Upper lobe of right lung (tissue), 1 donor: ENCODE measurements around the gene C8A. TPM values are rescaled to one million over a fixed set of nuclear protein-coding genes. Genes with fewer than 3 reads are reported as not detected.
A peak's percentile ranks its signal among the peaks of the same experiment; 100 is the strongest.

ENCODE experiments used
- ATAC-seq: fragments of 200-7000 bp; cut with Tn5 transposase; one replicate; pipeline ENCODE4 v1.9.1; 2020; ENCODE audit warnings: mild to moderate bottlenecking, moderate library complexity
- DNase-seq: peaks from one replicate; pipeline ENCODE4 v3.0.0-alpha.2; 2020
- H3K27ac ChIP-seq: fragments of 200-600 bp; one replicate; pipeline ENCODE4 v1.8.0; 2022
- H3K27me3 ChIP-seq: fragments of 200-600 bp; one replicate; pipeline ENCODE4 v1.8.0; 2022; ENCODE audit warnings: mild to moderate bottlenecking
- H3K36me3 ChIP-seq: fragments of 200-600 bp; one replicate; pipeline ENCODE4 v1.8.0; 2022
- H3K4me1 ChIP-seq: fragments of 200-600 bp; one replicate; pipeline ENCODE4 v1.8.0; 2022
- H3K4me3 ChIP-seq: fragments of 200-600 bp; one replicate; pipeline ENCODE4 v1.8.0; 2022; ENCODE audit warnings: mild to moderate bottlenecking
- H3K9me3 ChIP-seq: fragments of 200-600 bp; one replicate; pipeline ENCODE4 v1.8.0; 2022
- CTCF ChIP-seq: fragments of 200-600 bp; IDR thresholded peaks from one replicate; pipeline ENCODE4 v1.8.0; 2022; ENCODE audit warnings: antibody characterized with exemption
- intact Hi-C: fragments of 100-400 bp; cut with DNase I; formaldehyde crosslinking; loops from one replicate; pipeline ENCODE4 v1.11.0; 2022
- total RNA-seq: library from RNA; stranded (reverse); fragmentation: NEBNext Ultra II Directional; extraction: Animal tissue kit (Norgen Biotek cat#: 25700); gene quantifications from one replicate; pipeline ENCODE4 v1.2.1, GENCODE V29; 2021
- donor health status: DM: no; HTN: yes; CAD: no; lungs with severe emphysema.

C8A gene
- total RNA-seq, 1 donor from 2014 or later, result not detected

GRCh38 chr1:56910441-56910985 lies 55.9 kb downstream of the C8A start:
- intact Hi-C loops, result no loop called here
- TF ChIP-seq CTCF, result no peak
- H3K4me3 ChIP-seq, result no peak overlapping the region
- H3K4me1 ChIP-seq, result no peaks in the 10 kb centered on the region
- no peaks in the 10 kb centered on the region for H3K9me3 ChIP-seq
- no peaks in the 10 kb centered on the region for H3K36me3 ChIP-seq
- ATAC-seq, result peak; percentile 80
- no peaks in the 10 kb centered on the region for H3K27me3 ChIP-seq
- no peak overlapping the region for H3K27ac ChIP-seq
- no peak for DNase-seq

- intact Hi-C loops, result no loop called here
- H3K9me3 ChIP-seq, result no peaks in the 10 kb centered on the region
- ATAC-seq (peak; percentile 17), DNase-seq (no peak)
- no peak overlapping the region for H3K4me3 ChIP-seq
- TF ChIP-seq CTCF, result no peak
- no peaks in the 10 kb centered on the region for H3K4me1 ChIP-seq
- H3K36me3 ChIP-seq, result no peaks in the 10 kb centered on the region
- no peaks in the 10 kb centered on the region for H3K27me3 ChIP-seq
- H3K27ac ChIP-seq, result no peak overlapping the region
These were observed 56.7 kb downstream of the C8A start for GRCh38 chr1:56911098-56911938.

GRCh38 chr1:56912325-56912724 lies 57.7 kb downstream of the C8A start:
- TF ChIP-seq CTCF, result no peak
- no peaks in the 10 kb centered on the region for H3K36me3 ChIP-seq
- no peaks in the 10 kb centered on the region for H3K9me3 ChIP-seq
- DNase-seq, result no peak
- no peaks in the 10 kb centered on the region for H3K4me1 ChIP-seq
- H3K4me3 ChIP-seq, result no peak overlapping the region
- no peak for ATAC-seq
- H3K27ac ChIP-seq, result no peak overlapping the region
- no peaks in the 10 kb centered on the region for H3K27me3 ChIP-seq
- intact Hi-C loops, result no loop called here

- intact Hi-C loops, result no loop called here
- Histone ChIP-seq H3K4me1 (peaks cover 8% of the 10 kb centered on the region), H3K27ac (no peak overlapping the region), H3K36me3 (no peaks in the 10 kb centered on the region), H3K27me3 (no peaks in the 10 kb centered on the region), H3K9me3 (no peaks in the 10 kb centered on the region), H3K4me3 (no peak overlapping the region)
- ATAC-seq, result peak; percentile 76
- DNase-seq, result peak; percentile 75
- TF ChIP-seq CTCF, result no peak
These were observed 61.4 kb downstream of the C8A start for GRCh38 chr1:56915960-56916359.

GRCh38 chr1:56916630-56917029 lies 62.0 kb downstream of the C8A start:
- H3K27me3 ChIP-seq, result no peaks in the 10 kb centered on the region
- no peak overlapping the region for H3K27ac ChIP-seq
- no peaks in the 10 kb centered on the region for H3K36me3 ChIP-seq
- DNase-seq (no peak), ATAC-seq (no peak)
- no peak overlapping the region for H3K4me3 ChIP-seq
- no peak for TF ChIP-seq CTCF
- no peaks in the 10 kb centered on the region for H3K9me3 ChIP-seq
- peaks cover 8% of the 10 kb centered on the region for H3K4me1 ChIP-seq
- intact Hi-C loops, result no loop called here
